NCI-H526 (cell line): ENCODE results near the gene BCL11A.

Experiments used
- DNase-seq, 2 experiments: peaks; one replicate each; lab custom pipeline; 2025; lab: John Stamatoyannopoulos, UW

BCL11A gene

DNA sequence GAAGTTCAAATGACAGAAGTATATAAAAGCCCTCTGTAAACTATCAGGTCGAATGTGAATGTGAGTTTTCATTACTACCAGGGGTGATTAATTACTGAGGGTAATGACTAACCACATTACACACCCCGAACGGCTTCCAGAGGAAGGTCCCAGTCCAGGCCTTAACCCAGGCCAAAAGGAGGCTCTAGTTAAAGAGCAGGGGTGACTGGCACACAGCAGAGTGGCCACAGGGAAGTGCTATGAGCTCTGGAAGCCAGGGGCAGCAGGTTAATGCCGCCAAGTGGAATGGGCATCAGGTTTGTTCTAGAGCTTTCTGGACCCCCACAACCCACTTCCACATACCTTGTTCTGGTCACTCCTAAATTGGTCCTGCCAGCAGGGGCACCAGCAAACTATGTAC, 87.7 kb downstream of the BCL11A start:
- no peak for DNase-seq

GRCh38 chr2:60463249-60463648, 90.2 kb downstream of the BCL11A start:
- no peak for DNase-seq

GRCh38 chr2:60461421-60462108, 91.9 kb downstream of the BCL11A start:
- no peak for DNase-seq

DNA sequence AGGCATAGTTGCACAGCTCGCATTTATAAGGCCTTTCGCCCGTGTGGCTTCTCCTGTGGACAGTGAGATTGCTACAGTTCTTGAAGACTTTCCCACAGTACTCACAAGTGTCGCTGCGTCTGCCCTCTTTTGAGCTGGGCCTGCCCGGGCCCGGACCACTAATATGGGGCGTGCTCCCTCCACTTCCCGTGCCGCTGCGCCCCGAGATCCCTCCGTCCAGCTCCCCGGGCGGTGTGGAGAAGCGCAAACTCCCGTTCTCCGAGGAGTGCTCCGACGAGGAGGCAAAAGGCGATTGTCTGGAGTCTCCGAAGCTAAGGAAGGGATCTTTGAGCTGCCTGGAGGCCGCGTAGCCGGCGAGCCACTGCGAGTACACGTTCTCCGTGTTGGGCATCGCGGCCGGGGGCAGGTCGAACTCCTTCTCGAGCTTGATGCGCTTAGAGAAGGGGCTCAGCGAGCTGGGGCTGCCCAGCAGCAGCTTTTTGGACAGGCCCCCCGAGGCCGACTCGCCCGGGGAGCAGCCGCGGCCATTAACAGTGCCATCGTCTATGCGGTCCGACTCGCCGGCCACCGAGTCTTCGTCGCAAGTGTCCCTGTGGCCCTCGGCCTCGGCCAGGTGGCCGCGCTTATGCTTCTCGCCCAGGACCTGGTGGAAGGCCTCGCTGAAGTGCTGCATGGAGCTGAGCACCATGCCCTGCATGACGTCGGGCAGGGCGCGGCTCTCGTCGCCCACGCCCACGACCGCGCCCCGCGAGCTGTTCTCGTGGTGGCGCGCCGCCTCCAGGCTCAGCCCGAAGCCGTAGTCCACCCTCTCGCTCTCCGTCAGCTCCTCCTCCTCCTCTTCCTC, 92.7 kb downstream of the BCL11A start:
- no peak for DNase-seq

DNA sequence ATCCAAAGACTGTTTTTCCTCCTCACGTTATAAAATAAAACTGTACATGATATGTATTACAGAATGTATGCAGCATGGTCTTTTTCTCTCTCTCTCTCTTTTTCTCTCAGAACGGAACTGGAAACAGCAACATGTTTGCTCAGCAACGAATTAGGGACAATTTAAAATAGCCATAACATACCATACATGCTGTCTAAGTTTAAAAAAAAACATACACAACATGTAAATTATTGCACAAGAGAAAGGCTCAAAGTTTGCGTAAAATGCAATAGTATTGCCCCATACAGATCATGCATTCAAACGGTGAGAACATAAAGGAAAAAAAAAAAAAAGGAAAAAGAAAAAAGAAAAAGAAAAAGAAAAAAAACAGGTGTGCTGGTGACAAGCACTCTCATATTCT, 93.6 kb downstream of the BCL11A start:
- no peak for DNase-seq

DNA sequence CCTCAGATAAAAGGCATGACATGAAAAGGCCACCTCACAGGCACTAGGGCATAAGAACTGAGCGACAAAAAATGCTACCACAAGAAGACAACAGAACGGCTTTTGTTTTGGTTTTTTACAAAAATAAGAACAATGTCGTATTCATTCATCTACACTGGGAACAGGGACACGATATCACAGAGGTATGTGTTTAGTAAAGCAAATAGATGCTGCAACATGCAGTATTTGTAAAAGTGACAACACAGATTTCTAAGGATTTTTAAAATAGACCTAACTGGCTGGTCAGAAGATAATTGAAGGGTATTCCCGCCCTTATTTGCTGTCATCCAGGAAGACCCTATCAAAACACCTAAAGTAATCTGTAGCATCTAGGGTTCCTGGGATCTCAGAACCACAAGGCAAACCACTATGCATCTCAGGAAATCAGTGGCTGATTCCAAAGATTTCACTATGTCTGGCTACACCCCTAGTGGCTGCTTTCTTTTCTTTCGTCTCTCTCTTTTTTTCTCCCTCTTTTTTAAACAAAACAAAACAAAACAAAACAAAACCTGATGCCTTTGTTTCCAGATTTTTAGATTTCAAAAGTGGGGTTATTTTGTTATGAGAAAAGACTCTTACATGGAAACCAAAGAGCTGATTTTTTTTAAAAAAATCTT, 97.2 kb downstream of the BCL11A start:
- DNase-seq, result no peak

DNA sequence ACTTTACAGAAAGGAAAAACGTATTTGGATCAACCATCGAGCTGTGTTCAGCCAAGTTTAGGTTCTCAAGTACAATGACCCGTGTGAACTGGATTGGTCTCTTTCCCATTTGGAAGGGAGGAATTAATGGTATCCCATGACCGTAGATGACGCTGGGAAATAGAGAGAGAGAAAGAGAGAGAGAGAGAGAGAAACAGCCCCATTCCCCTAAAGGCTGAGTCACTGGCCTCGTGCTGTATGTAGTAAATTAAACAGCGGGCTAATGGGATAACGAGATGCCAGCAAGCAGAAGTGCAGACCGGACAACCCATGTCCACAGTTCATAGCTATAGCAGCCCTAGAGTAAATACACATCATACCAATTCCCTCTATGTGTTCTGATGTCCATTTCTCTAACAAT, 99.6 kb downstream of the BCL11A start:
- no peak for DNase-seq

- no peak for DNase-seq
Measured at GRCh38 chr2:60453301-60453700, 100.2 kb downstream of the BCL11A start.

DNA sequence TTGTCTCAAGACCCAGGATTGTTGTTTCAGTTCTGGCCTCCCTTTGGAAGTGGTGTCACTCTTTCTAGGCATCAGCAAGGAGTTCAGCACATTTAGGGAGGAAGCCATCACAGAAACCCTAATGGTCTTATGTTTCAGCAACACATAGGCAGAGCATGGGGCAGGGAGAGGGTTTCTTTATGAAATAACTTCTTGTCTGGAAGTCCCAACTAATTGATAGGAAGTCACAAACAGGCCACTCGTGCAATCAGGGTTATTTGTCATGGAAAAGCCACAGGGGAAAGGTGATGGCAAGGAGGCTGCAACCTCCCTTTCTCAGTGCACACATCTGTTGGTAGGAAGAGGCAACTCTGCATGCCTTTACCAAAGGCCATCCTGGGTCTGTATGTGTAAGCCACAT, 103.0 kb downstream of the BCL11A start:
- DNase-seq, result no peak

DNA sequence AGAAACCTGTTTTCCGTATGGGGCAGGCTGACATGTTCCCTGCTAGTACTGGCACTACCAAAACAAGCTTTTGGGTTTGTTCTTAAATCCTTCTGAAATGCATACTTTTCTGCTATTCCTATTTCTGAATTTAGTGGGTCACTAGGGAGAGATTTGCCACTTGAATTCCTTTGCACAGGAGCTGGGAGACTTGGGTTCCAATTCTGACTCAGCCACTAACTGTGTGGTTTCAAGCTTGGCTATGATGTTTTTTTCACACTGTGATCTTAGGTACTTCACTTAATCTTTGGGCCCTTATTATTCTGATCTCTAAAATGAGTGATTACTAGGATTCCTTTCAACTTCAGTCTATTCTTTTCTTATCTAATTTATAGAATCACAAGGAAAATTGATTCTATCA, 105.5 kb downstream of the BCL11A start:
- DNase-seq, result no peak

DNA sequence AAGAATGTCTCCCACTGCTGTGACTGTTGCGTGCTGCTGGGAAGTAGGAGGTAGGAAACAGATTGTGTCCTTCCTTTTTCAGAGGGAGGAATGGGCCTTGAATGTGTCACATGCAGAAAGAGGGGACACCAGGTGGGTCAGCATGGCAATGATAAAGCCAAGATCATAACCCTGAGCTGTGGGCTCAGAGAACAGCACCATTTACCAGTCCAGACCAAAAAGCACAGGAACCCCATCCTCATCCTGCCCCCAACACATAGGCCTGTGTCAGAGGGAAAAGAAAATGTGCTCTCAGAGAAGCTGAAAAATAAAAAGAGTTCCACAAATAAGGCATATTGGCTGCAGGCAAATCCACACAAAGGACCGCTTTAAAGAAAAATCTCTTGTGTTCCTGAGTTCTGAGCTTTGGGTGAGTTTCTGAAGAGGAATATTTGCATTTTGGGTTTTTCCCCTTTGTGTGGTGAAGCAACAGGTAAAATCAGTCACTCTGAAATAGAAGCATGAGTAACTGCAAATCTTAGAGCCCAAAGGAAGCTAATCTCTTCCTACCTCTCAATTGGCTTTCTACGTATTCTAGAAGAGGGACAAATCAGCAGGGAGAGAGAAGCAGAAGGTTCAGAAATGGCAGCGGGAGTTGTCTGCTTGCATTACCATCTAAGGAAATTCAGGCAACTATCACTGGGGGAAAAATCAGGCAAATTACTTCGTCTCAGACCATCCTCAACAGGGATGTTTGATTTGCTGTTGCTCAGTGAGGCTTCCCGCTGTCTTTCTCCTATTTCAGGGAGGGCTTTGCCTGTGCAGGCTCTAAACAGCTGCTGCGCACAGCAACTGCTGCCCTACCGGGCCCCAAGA, 106.8 kb downstream of the BCL11A start:
- peak in 1 of 2 experiments; percentile 12 for DNase-seq

- no peak for DNase-seq
Measured at GRCh38 chr2:60445684-60446179, 107.7 kb downstream of the BCL11A start.

DNA sequence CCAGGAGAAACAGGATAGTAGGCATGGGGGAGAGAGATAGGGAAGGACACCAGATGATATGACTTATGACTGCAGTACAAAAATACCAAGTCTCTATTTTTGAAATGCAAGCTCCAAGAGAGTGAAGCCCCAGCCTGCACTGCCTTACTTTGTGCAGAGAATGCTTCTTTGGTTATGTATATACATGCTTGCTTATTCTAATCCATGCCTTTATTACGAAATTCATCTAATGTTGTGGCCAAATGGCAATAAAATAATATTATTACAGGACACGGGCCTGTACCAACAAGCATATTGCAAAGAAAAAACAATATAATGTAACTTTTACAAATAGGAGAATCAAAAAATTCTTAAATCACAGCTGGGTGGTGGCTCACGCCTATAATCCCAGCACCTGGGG, 110.8 kb downstream of the BCL11A start:
- no peak for DNase-seq

DNA sequence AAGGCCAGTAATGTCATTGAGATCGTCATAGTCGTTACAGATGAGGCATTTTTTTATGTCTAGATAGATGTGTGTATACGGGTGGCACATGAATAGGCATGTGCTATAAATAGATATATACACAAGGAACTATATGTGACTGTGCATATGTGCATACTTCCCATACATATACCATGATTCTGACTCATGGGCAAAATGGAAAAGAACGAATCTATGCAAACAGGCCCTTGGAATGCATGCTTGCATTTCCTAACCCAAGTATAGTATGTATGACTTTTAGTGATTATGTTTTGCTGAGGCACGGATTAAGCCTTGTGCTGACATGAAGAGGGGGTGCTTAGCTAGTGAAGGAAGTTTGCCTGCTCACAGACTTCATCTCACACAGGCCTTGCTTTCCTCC, 111.7 kb downstream of the BCL11A start:
- DNase-seq, result no peak

- no peak for DNase-seq
Measured at GRCh38 chr2:60440767-60441163, 112.7 kb downstream of the BCL11A start.

- peak in 1 of 2 experiments; percentile 24 for DNase-seq
Measured at GRCh38 chr2:60440079-60440766, 113.2 kb downstream of the BCL11A start.

- peak; percentile 14 to 44 for DNase-seq
Measured at GRCh38 chr2:60439219-60439974, 114.1 kb downstream of the BCL11A start.

- DNase-seq, result no peak
Measured at GRCh38 chr2:60438653-60439052, 114.8 kb downstream of the BCL11A start.

DNA sequence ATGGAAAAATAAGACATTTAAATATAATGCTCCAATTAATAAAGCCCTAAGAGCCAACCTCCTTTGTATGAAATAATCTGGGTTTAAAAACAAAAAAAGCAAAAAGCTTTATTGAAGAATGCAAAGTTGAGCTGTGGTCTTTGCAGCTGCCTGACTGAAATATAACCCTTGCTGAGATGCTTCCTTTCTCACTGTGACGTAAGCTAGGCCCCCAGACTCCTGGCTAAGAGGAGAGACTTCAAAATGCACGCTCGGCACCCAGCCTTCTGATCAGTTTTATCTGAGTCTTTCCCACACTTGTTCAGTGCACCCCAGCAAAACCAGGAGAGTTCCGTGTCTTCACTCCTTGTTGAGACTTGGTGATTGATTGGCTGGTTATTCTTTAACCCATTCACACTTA, 115.3 kb downstream of the BCL11A start:
- DNase-seq, result no peak

DNA sequence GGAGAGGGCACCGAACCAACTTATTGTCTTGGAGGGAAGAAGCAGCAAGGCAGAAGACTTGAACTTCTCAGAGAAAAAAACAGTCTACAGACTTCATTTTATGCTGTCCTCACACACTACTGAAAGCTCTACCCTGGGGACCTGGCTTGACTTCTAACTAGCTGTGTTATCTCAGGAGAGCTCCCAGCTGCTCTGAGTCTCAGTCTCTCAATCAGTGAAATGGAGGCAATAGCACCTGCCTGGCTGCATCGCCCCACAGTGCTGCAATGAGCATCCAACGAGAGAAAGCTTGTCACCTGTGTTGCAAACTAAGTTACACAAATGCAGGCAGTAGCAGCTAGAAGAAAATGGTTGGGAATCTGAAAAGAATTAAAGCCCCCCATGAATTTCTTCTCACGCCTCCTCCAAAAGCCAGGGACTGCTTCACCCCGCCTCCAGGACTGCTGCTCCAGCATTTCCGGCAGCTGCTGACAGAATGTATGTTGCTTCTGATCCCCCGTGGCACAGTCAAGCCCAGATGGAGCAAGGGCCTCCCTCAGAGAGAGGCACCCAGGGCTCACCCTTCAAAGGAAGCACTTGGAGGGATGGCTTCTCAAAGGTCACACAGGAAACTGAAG, 116.3 kb downstream of the BCL11A start:
- no peak for DNase-seq
